Measurements from ENCODE around the gene CKS1B. TPM values are rescaled to one million over a fixed set of nuclear protein-coding genes. Genes with fewer than 3 reads are reported as not detected.

Gene CKS1B
- total RNA-seq, 6 experiments from 2014 or later: 52.7 to 111 (median 98.8) TPM

- TF ChIP-seq CTCF (IDR thresholded peaks at IDR 0.05): no peak
- Mint-ChIP-seq H3K36me3 (ENCODE audit: low read depth) (peaks cover 34% of the 10 kb centered on the region), H3K9me3 (no peaks in the 10 kb centered on the region), H3K27ac (peak overlapping the region; percentile 67), H3K4me3 (0 out of 2 replicates have a peak overlapping the region, but pooled peaks have one; percentile 9), H3K4me1 (ENCODE audit: low read depth) (peaks cover 62% of the 10 kb centered on the region), H3K27me3 (ENCODE audit: insufficient read depth) (peaks cover 9% of the 10 kb centered on the region)
- no peak for DNase-seq
Measured at GRCh38 chr1:154963643-154964042, 10.8 kb upstream of the CKS1B start.

- Mint-ChIP-seq H3K4me3 (no peak overlapping the region), H3K36me3 (ENCODE audit: low read depth) (peaks cover 41% of the 10 kb centered on the region), H3K4me1 (ENCODE audit: low read depth) (peaks cover 69% of the 10 kb centered on the region), H3K27me3 (ENCODE audit: insufficient read depth) (peaks cover 13% of the 10 kb centered on the region), H3K27ac (peak overlapping the region; percentile 67), H3K9me3 (no peaks in the 10 kb centered on the region)
- DNase-seq: no peak
- no peak for TF ChIP-seq CTCF (IDR thresholded peaks at IDR 0.05)
Measured at GRCh38 chr1:154964359-154964758, 10.1 kb upstream of the CKS1B start.

DNA sequence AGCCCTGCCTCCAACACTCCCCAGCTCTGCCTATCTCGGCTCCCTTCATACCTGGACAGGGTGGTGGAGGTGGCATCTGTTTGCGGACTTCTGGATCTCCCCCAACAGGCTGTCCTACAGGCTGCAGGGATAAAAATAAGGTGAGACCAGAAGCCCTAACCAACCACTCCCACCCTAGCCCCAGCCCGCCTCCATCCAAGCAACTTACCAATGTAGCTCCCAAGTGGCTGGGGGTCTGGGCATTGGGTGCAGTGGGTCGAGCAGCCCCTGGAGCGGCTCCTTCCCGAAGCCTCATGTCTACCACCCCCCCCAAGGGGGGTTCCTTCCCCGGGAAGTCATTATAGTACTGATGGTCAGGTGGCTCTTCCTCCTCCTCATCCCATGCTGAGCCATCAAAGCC, 8.4 kb upstream of the CKS1B start:
- DNase-seq: no peak
- Mint-ChIP-seq H3K4me3 (no peak overlapping the region), H3K9me3 (no peaks in the 10 kb centered on the region), H3K27ac (no peak overlapping the region), H3K36me3 (ENCODE audit: low read depth) (peaks cover 46% of the 10 kb centered on the region), H3K27me3 (ENCODE audit: insufficient read depth) (peaks cover 9% of the 10 kb centered on the region), H3K4me1 (ENCODE audit: low read depth) (peaks cover 64% of the 10 kb centered on the region)
- TF ChIP-seq CTCF (IDR thresholded peaks at IDR 0.05): no peak

DNA sequence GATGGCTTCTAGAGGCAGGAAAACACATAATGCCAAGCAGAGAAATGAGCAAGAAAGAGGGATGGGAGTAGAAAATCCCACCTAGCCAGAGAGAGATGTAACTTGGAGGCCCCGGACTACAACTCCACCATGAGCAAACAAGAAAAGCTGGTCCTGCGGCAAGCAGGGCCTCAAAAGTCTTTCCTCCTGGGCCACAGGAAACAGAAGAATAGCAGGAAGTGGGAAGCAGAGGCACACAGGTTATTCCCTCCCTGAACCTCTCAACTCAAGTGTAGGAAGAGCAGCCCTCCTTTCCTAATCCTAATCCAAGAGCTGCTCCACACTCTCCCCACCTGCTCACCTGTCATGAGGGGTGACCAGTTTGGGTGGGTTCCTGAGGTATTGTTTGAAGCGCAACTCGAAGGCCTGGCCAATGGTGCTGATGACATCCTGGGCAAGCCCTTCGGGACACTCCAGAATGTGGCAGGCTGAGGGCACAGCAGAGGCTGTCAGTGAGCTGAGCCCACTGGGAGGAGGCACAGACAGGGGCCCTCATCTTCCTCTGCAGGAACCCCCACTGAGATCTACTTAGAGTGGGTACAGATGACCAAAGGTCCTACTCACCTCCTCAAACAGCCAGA, 7.0 kb upstream of the CKS1B start:
- H3K4me1 Mint-ChIP-seq (ENCODE audit: low read depth): peaks cover 59% of the 10 kb centered on the region
- H3K36me3 Mint-ChIP-seq (ENCODE audit: low read depth): peaks cover 55% of the 10 kb centered on the region
- H3K27ac Mint-ChIP-seq: no peak overlapping the region
- DNase-seq: no peak
- H3K9me3 Mint-ChIP-seq: no peaks in the 10 kb centered on the region
- H3K4me3 Mint-ChIP-seq: peak overlapping the region; percentile 95
- TF ChIP-seq CTCF (IDR thresholded peaks at IDR 0.05): no peak
- peaks cover 5% of the 10 kb centered on the region for H3K27me3 Mint-ChIP-seq (ENCODE audit: insufficient read depth)

GRCh38 chr1:154968731-154969130, 5.8 kb upstream of the CKS1B start:
- no peak overlapping the region for H3K27ac Mint-ChIP-seq
- TF ChIP-seq CTCF (IDR thresholded peaks at IDR 0.05): no peak
- H3K4me1 Mint-ChIP-seq (ENCODE audit: low read depth): peaks cover 47% of the 10 kb centered on the region
- no peak for DNase-seq
- H3K27me3 Mint-ChIP-seq (ENCODE audit: insufficient read depth): peaks cover 7% of the 10 kb centered on the region
- H3K36me3 Mint-ChIP-seq (ENCODE audit: low read depth): peaks cover 46% of the 10 kb centered on the region
- H3K4me3 Mint-ChIP-seq: peak overlapping the region; percentile 95; the same call in 1 of the 2 replicates
- H3K9me3 Mint-ChIP-seq: no peaks in the 10 kb centered on the region

Measured in HFFc6 (cell line).